Measurements from ENCODE around the gene TGFBR3.

TGFBR3 gene

GRCh38 chr1:91885716-91886506, at the start of gene TGFBR3:
TSS of gene TGFBR3 (minus strand) at chr1:91886151. CDS start at chr1:91861531, 24,620 bp downstream.
- Histone ChIP-seq H3K27ac (no peak within 1 kb of the TSS), H4K20me1 (ENCODE audit: insufficient read depth) (no peaks in the 10 kb centered on the region)

GRCh38 chr1:91929250-91929649, 43.3 kb upstream of the TGFBR3 start:
- Histone ChIP-seq H2AFZ (ENCODE audit: low read depth) (no peak overlapping the region), H3K9ac (no peak overlapping the region), H3K27ac (no peak overlapping the region), H3K36me3 (ENCODE audit: insufficient read depth) (no peaks in the 10 kb centered on the region), H3K4me1 (ENCODE audit: low read depth, poor library complexity, severe bottlenecking) (no peaks in the 10 kb centered on the region), H3K4me2 (no peak overlapping the region), H3K79me2 (ENCODE audit: insufficient read depth, low read depth) (no peaks in the 10 kb centered on the region), H4K20me1 (ENCODE audit: insufficient read depth) (no peaks in the 10 kb centered on the region), H3K27me3 (ENCODE audit: insufficient read depth, low read depth) (no peaks in the 10 kb centered on the region), H3K4me3 (IDR thresholded peaks at IDR 0.05; ENCODE audit: insufficient read depth, low read depth, low read length) (no peak overlapping the region)
- TF ChIP-seq CTCF (conservative IDR thresholded peaks at IDR 0.05; ENCODE audit: low read depth, low read length): no peak

More at GRCh38 chr1:91885716-91886506, at the start of gene TGFBR3:
- Histone ChIP-seq H3K36me3 (ENCODE audit: insufficient read depth) (no peaks in the 10 kb centered on the region), H3K4me3 (IDR thresholded peaks at IDR 0.05; ENCODE audit: insufficient read depth, low read depth, low read length) (peak within 1 kb of the TSS; percentile 50), H3K79me2 (ENCODE audit: insufficient read depth, low read depth) (no peaks in the 10 kb centered on the region), H3K9ac (peak within 1 kb of the TSS; percentile 44; the same call in 1 of the 2 replicates), H3K4me2 (peak within 1 kb of the TSS; percentile 60), H2AFZ (ENCODE audit: low read depth) (peak within 1 kb of the TSS; percentile 67), H3K4me1 (ENCODE audit: low read depth, poor library complexity, severe bottlenecking) (no peaks in the 10 kb centered on the region), H3K27me3 (ENCODE audit: insufficient read depth, low read depth) (no peaks in the 10 kb centered on the region)
- TF ChIP-seq CTCF (conservative IDR thresholded peaks at IDR 0.05; ENCODE audit: low read depth, low read length): no peak

- H3K27me3 ChIP-seq (ENCODE audit: insufficient read depth, low read depth): no peaks in the 10 kb centered on the region
- no peaks in the 10 kb centered on the region for H4K20me1 ChIP-seq (ENCODE audit: insufficient read depth)
- H3K4me1 ChIP-seq (ENCODE audit: low read depth, poor library complexity, severe bottlenecking): no peaks in the 10 kb centered on the region
- no peak overlapping the region for H2AFZ ChIP-seq (ENCODE audit: low read depth)
- H3K4me3 ChIP-seq (IDR thresholded peaks at IDR 0.05; ENCODE audit: insufficient read depth, low read depth, low read length): no peak overlapping the region
- no peak overlapping the region for H3K9ac ChIP-seq
- H3K4me2 ChIP-seq: no peak overlapping the region
- no peaks in the 10 kb centered on the region for H3K79me2 ChIP-seq (ENCODE audit: insufficient read depth, low read depth)
- TF ChIP-seq CTCF (conservative IDR thresholded peaks at IDR 0.05; ENCODE audit: low read depth, low read length): no peak
- H3K36me3 ChIP-seq (ENCODE audit: insufficient read depth): no peaks in the 10 kb centered on the region
- H3K27ac ChIP-seq: no peak overlapping the region
Measured at GRCh38 chr1:91928026-91928425, 42.1 kb upstream of the TGFBR3 start.

GRCh38 chr1:91925644-91926435, 39.9 kb upstream of the TGFBR3 start:
- Histone ChIP-seq H3K27me3 (ENCODE audit: insufficient read depth, low read depth) (no peaks in the 10 kb centered on the region), H3K4me1 (ENCODE audit: low read depth, poor library complexity, severe bottlenecking) (no peaks in the 10 kb centered on the region), H3K36me3 (ENCODE audit: insufficient read depth) (no peaks in the 10 kb centered on the region), H3K79me2 (ENCODE audit: insufficient read depth, low read depth) (no peaks in the 10 kb centered on the region), H3K4me3 (IDR thresholded peaks at IDR 0.05; ENCODE audit: insufficient read depth, low read depth, low read length) (no peak overlapping the region), H3K27ac (no peak overlapping the region), H3K9ac (no peak overlapping the region), H3K4me2 (no peak overlapping the region), H2AFZ (ENCODE audit: low read depth) (no peak overlapping the region), H4K20me1 (ENCODE audit: insufficient read depth) (no peaks in the 10 kb centered on the region)
- TF ChIP-seq CTCF (conservative IDR thresholded peaks at IDR 0.05; ENCODE audit: low read depth, low read length): no peak
